ENCODE data around the gene EHMT1.
"Not testable (repeated sequence)": the region's sequence is repeated elsewhere in the genome, so short reads cannot be mapped to it uniquely, and the experiment has no call there.

The EHMT1 gene

GRCh38 chr9:137734181-137734580 lies 115.4 kb downstream of the EHMT1 start:
- no peaks in the 10 kb centered on the region for H3K9me3 ChIP-seq (ENCODE audit: control insufficient read depth, low read length)
- H3K4me3 ChIP-seq (ENCODE audit: insufficient read depth, low read depth, low read length) = no peak overlapping the region
- H3K36me3 ChIP-seq (ENCODE audit: control insufficient read depth, insufficient read depth, low read length) = peaks cover 40% of the 10 kb centered on the region
- H3K4me1 ChIP-seq (ENCODE audit: control insufficient read depth, insufficient read depth, low read length) = no peaks in the 10 kb centered on the region
- H3K27ac ChIP-seq (ENCODE audit: insufficient read depth, low read depth, low read length, poor library complexity, severe bottlenecking) = no peak overlapping the region
- H3K27me3 ChIP-seq (ENCODE audit: control insufficient read depth, insufficient read depth, low read length, poor library complexity, severe bottlenecking) = no peaks in the 10 kb centered on the region
- 71 to 73% methylated on average over 2 of the region's 2 CpGs for WGBS, 2 experiments

DNA sequence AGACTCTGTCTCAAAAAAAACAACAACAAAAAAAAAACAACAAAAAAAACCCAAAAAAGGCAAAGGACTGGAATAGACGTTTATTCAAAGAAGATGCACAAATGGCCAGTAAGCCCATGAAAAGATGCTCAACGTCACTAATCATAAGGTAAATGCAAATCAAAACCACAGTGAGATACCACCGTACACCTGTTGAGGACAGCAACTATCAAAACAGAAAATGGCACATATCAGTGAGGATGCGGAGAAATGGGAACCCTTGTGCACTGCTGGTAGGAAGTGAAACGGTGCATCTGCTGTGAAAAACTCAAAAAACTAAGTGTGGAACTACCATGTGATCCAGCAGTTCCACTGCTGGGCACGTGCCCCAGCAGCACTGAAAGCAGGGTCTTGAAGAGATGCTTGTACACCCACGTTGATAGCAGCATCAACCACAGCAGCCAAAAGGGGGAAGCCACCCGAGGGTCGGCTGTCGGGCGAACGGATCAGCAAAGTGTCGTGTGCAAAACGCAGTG lies 119.4 kb downstream of the EHMT1 start:
- not testable (repeated sequence) for H3K4me1 ChIP-seq (ENCODE audit: control insufficient read depth, insufficient read depth, low read length); H3K27me3 ChIP-seq (ENCODE audit: control insufficient read depth, insufficient read depth, low read length, poor library complexity, severe bottlenecking); H3K4me3 ChIP-seq (ENCODE audit: insufficient read depth, low read depth, low read length); H3K27ac ChIP-seq (ENCODE audit: insufficient read depth, low read depth, low read length, poor library complexity, severe bottlenecking); H3K9me3 ChIP-seq (ENCODE audit: control insufficient read depth, low read length)
- peaks cover 22% of the 10 kb centered on the region for H3K36me3 ChIP-seq (ENCODE audit: control insufficient read depth, insufficient read depth, low read length)
- 96 to 97% methylated on average over 5 of the region's 14 CpGs for WGBS, 2 experiments

GRCh38 chr9:137738703-137739102 lies 119.9 kb downstream of the EHMT1 start:
- Histone ChIP-seq H3K9me3 (ENCODE audit: control insufficient read depth, low read length) (no peaks in the 10 kb centered on the region), H3K4me1 (ENCODE audit: control insufficient read depth, insufficient read depth, low read length) (peaks cover 4% of the 10 kb centered on the region), H3K27ac (ENCODE audit: insufficient read depth, low read depth, low read length, poor library complexity, severe bottlenecking) (no peak overlapping the region), H3K27me3 (ENCODE audit: control insufficient read depth, insufficient read depth, low read length, poor library complexity, severe bottlenecking) (no peaks in the 10 kb centered on the region), H3K4me3 (ENCODE audit: insufficient read depth, low read depth, low read length) (no peak overlapping the region), H3K36me3 (ENCODE audit: control insufficient read depth, insufficient read depth, low read length) (peaks cover 18% of the 10 kb centered on the region)
- 93 to 96% methylated on average over 7 to 9 of the region's 11 CpGs for WGBS, 2 experiments

DNA sequence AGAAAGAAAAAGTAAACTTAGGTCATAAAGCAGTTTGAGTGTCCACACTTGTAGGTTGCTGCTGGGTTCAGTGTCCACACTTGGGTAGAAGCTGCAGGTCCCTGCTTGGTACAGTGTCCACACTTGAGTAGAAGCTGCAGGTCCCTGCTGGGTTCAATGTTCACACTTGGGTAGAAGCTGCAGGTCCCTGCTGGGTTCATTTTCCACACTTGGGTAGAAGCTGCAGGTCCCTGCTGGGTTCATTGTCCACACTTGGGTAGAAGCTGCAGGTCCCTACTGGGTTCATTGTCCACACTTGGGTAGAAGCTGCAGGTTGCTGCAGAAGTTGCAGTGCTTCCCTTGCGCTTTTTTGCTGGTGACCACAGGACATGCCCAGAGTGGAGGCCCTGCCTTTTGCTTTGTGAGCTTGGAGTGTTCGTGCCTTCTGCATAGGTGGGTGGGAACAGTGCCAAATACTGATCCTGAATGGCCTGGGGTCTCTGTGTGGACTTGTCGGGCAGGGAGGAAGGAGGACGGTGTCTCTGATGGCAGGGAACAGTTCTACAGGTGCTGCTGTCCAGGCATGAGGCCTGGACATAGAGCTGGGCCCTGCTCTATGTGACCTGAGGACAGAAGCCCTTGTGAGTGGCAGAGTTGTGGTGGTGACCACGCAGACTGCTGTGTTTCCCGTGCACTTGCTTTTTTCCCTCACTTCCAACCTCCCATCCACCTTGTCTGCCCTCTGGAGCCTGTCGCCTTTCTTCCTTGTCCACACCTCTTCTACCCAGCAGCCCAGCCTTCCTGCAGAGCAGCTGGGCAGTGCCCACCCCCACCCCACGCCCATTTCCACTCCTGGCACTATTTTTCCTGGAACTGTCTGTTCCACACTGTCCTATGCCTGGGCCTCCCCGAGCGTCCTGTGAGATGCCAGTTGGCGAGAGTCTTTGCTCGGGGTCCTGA lies 120.8 kb downstream of the EHMT1 start:
- WGBS, 2 experiments = 92 to 94% methylated on average over 12 of the region's 12 CpGs
- no peaks in the 10 kb centered on the region for H3K9me3 ChIP-seq (ENCODE audit: control insufficient read depth, low read length)
- no peak overlapping the region for H3K27ac ChIP-seq (ENCODE audit: insufficient read depth, low read depth, low read length, poor library complexity, severe bottlenecking)
- H3K4me1 ChIP-seq (ENCODE audit: control insufficient read depth, insufficient read depth, low read length) = peaks cover 4% of the 10 kb centered on the region
- H3K4me3 ChIP-seq (ENCODE audit: insufficient read depth, low read depth, low read length) = no peak overlapping the region
- peaks cover 14% of the 10 kb centered on the region for H3K36me3 ChIP-seq (ENCODE audit: control insufficient read depth, insufficient read depth, low read length)
- H3K27me3 ChIP-seq (ENCODE audit: control insufficient read depth, insufficient read depth, low read length, poor library complexity, severe bottlenecking) = no peaks in the 10 kb centered on the region

DNA sequence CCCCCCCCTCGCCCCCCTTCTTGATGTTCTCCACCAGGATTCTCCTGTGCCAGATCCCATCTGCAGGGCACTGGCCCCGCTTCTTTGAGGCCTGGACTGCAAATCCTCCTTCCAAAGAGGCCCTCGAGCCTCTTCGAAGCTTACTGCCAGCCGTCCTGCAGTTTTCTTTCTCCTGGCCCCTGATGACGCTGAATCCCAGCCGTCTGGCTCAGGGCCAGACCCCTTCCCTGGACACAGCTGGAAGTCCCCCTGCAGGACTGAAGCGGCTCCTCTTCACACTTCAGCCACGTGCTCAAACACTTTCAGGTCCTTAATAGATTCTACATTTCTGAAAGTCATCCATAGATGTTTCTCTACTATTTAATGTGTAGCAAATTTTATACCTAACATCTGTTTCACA lies 121.5 kb downstream of the EHMT1 start:
- no peak overlapping the region for H3K4me3 ChIP-seq (ENCODE audit: insufficient read depth, low read depth, low read length)
- WGBS, 2 experiments = 58 to 63% methylated on average over 9 of the region's 9 CpGs
- no peak overlapping the region for H3K27ac ChIP-seq (ENCODE audit: insufficient read depth, low read depth, low read length, poor library complexity, severe bottlenecking)
- H3K4me1 ChIP-seq (ENCODE audit: control insufficient read depth, insufficient read depth, low read length) = peaks cover 4% of the 10 kb centered on the region
- H3K9me3 ChIP-seq (ENCODE audit: control insufficient read depth, low read length) = no peaks in the 10 kb centered on the region
- peaks cover 14% of the 10 kb centered on the region for H3K36me3 ChIP-seq (ENCODE audit: control insufficient read depth, insufficient read depth, low read length)
- H3K27me3 ChIP-seq (ENCODE audit: control insufficient read depth, insufficient read depth, low read length, poor library complexity, severe bottlenecking) = no peaks in the 10 kb centered on the region

GRCh38 chr9:137741330-137741729 lies 122.5 kb downstream of the EHMT1 start:
- 94 to 97% methylated on average over 4 of the region's 4 CpGs for WGBS, 2 experiments
- no peaks in the 10 kb centered on the region for H3K9me3 ChIP-seq (ENCODE audit: control insufficient read depth, low read length)
- H3K36me3 ChIP-seq (ENCODE audit: control insufficient read depth, insufficient read depth, low read length) = peaks cover 15% of the 10 kb centered on the region
- H3K4me3 ChIP-seq (ENCODE audit: insufficient read depth, low read depth, low read length) = no peak overlapping the region
- peaks cover 4% of the 10 kb centered on the region for H3K4me1 ChIP-seq (ENCODE audit: control insufficient read depth, insufficient read depth, low read length)
- no peak overlapping the region for H3K27ac ChIP-seq (ENCODE audit: insufficient read depth, low read depth, low read length, poor library complexity, severe bottlenecking)
- no peaks in the 10 kb centered on the region for H3K27me3 ChIP-seq (ENCODE audit: control insufficient read depth, insufficient read depth, low read length, poor library complexity, severe bottlenecking)

DNA sequence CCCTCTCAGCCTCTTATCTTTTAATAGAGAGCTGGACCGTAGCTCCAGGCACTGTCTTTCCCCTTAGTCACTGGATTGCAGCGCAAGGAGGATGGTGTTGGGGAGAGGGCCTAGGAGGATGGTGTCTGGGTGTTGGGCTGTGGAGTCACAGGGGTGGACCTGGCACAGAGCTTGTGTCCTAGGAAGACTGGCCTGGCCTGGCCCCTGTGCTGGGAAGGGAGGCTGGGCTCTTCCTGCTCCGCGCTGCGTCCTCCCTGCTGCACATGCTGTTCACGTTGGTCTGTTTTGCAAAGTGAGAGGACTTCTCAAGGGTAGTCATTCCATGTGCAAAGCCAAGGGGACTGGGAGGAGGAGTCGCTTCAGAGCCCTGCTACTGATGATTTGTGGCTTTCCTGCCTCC lies 123.9 kb downstream of the EHMT1 start:
- peaks cover 4% of the 10 kb centered on the region for H3K4me1 ChIP-seq (ENCODE audit: control insufficient read depth, insufficient read depth, low read length)
- no peak overlapping the region for H3K4me3 ChIP-seq (ENCODE audit: insufficient read depth, low read depth, low read length)
- no peaks in the 10 kb centered on the region for H3K9me3 ChIP-seq (ENCODE audit: control insufficient read depth, low read length)
- no peaks in the 10 kb centered on the region for H3K27me3 ChIP-seq (ENCODE audit: control insufficient read depth, insufficient read depth, low read length, poor library complexity, severe bottlenecking)
- 84 to 87% methylated on average over 7 of the region's 7 CpGs for WGBS, 2 experiments
- H3K36me3 ChIP-seq (ENCODE audit: control insufficient read depth, insufficient read depth, low read length) = peaks cover 7% of the 10 kb centered on the region
- no peak overlapping the region for H3K27ac ChIP-seq (ENCODE audit: insufficient read depth, low read depth, low read length, poor library complexity, severe bottlenecking)

GRCh38 chr9:137743695-137744094 lies 124.9 kb downstream of the EHMT1 start:
- no peaks in the 10 kb centered on the region for H3K9me3 ChIP-seq (ENCODE audit: control insufficient read depth, low read length)
- 92 to 94% methylated on average over 19 of the region's 19 CpGs for WGBS, 2 experiments
- no peak overlapping the region for H3K27ac ChIP-seq (ENCODE audit: insufficient read depth, low read depth, low read length, poor library complexity, severe bottlenecking)
- H3K4me3 ChIP-seq (ENCODE audit: insufficient read depth, low read depth, low read length) = no peak overlapping the region
- H3K27me3 ChIP-seq (ENCODE audit: control insufficient read depth, insufficient read depth, low read length, poor library complexity, severe bottlenecking) = no peaks in the 10 kb centered on the region
- H3K4me1 ChIP-seq (ENCODE audit: control insufficient read depth, insufficient read depth, low read length) = peaks cover 4% of the 10 kb centered on the region
- peaks cover 7% of the 10 kb centered on the region for H3K36me3 ChIP-seq (ENCODE audit: control insufficient read depth, insufficient read depth, low read length)

DNA sequence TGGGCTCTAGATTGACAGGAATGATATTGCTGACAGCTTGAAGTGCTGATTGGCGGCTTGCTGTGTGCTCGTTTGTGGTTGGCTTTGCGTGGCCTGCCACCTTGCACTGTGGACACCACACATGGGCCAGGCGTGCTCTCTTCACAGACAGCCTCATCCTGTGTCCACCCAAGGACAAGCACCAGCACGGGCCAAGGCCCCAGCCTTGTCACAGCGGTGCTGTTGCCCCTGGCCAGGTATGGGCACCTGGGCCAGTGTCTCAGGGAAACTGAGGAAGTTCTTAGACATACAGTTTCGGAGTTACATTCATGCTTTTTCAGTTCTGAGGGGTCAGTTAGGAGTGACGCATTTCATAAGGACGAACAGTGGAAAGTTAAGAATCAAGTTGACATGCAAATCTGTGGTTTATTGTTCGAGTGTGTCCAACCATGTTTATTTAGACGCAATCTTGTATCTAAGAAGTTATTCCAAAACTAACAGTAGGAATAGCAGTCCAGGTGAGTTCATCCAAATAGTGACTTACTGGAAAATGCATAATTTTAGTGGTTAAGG lies 125.9 kb downstream of the EHMT1 start:
- WGBS, 2 experiments = 92 to 93% methylated on average over 11 of the region's 11 CpGs
- H3K27ac ChIP-seq (ENCODE audit: insufficient read depth, low read depth, low read length, poor library complexity, severe bottlenecking) = no peak overlapping the region

DNA sequence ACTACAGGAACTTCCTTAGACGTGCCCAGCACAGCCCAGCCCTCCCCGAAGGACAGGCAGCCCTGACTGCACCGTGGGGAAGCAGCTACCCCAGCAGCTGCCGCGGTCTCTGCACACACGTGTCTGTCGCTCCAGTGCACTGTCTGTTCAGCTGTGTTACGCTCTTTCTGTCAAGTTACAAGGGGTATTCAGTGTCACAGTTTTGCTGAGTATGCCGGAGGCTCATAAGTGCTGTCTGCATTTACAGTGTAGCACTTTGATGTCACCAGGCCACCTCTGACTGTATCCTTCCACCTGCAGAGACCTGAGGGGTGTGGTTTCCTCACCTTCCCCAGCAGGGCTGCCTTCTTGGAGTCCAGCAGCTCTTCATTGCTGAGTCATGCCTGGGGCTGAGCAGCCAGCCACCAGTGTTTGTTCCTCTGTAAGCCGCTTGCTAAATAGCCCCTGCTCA lies 126.8 kb downstream of the EHMT1 start:
- Histone ChIP-seq H3K36me3 (ENCODE audit: control insufficient read depth, insufficient read depth, low read length) (peaks cover 7% of the 10 kb centered on the region), H3K4me3 (ENCODE audit: insufficient read depth, low read depth, low read length) (no peak overlapping the region), H3K4me1 (ENCODE audit: control insufficient read depth, insufficient read depth, low read length) (peaks cover 5% of the 10 kb centered on the region), H3K9me3 (ENCODE audit: control insufficient read depth, low read length) (no peaks in the 10 kb centered on the region), H3K27me3 (ENCODE audit: control insufficient read depth, insufficient read depth, low read length, poor library complexity, severe bottlenecking) (no peaks in the 10 kb centered on the region), H3K27ac (ENCODE audit: insufficient read depth, low read depth, low read length, poor library complexity, severe bottlenecking) (no peak overlapping the region)
- 72 to 73% methylated on average over 10 of the region's 10 CpGs for WGBS, 2 experiments

More for the DNA sequence above, 125.9 kb downstream of the EHMT1 start:
- Histone ChIP-seq H3K4me3 (ENCODE audit: insufficient read depth, low read depth, low read length) (no peak overlapping the region), H3K4me1 (ENCODE audit: control insufficient read depth, insufficient read depth, low read length) (peaks cover 3% of the 10 kb centered on the region), H3K27me3 (ENCODE audit: control insufficient read depth, insufficient read depth, low read length, poor library complexity, severe bottlenecking) (no peaks in the 10 kb centered on the region), H3K36me3 (ENCODE audit: control insufficient read depth, insufficient read depth, low read length) (peaks cover 7% of the 10 kb centered on the region), H3K9me3 (ENCODE audit: control insufficient read depth, low read length) (no peaks in the 10 kb centered on the region)
